Karpas-422 (cell line): Measurements from ENCODE around the gene BCL2L12. TPM values are rescaled to one million over a fixed set of nuclear protein-coding genes. Genes with fewer than 3 reads are reported as not detected.
A peak's percentile ranks its signal among the peaks of the same experiment; 100 is the strongest.

Source experiments
- DNase-seq: peaks from one replicate; pipeline ENCODE4 v3.0.0-alpha.2; 2015
- H2AFZ ChIP-seq: fragments of 200-600 bp; sonication (generic); 2 replicates; pipeline ENCODE4 v1.6.1; 2014; ENCODE audit warnings: antibody characterized with exemption, low read length, mixed read lengths
- H3K27ac ChIP-seq: fragments of 200-600 bp; sonication (generic); 2 replicates; pipeline ENCODE4 v1.5.1; 2014; ENCODE audit warnings: mild to moderate bottlenecking, low read length, moderate library complexity
- H3K27me3 ChIP-seq: fragments of 200-600 bp; sonication (generic); 2 replicates; pipeline ENCODE4 v1.6.1; 2014; ENCODE audit warnings: low read length, mixed read lengths
- H3K36me3 ChIP-seq: fragments of 200-600 bp; sonication (generic); 2 replicates; pipeline ENCODE4 v1.6.1; 2014; ENCODE audit warnings: low read length, mixed read lengths; ENCODE audit not compliant: insufficient read depth
- H3K4me1 ChIP-seq: fragments of 200-600 bp; sonication (generic); 2 replicates; pipeline ENCODE4 v1.6.1; 2014; ENCODE audit warnings: mild to moderate bottlenecking, low read length, mixed read lengths
- H3K4me2 ChIP-seq: fragments of 200-600 bp; sonication (generic); 2 replicates; pipeline ENCODE4 v1.6.1; 2014; ENCODE audit warnings: low read length, low read depth, mild to moderate bottlenecking; ENCODE audit not compliant: poor library complexity, severe bottlenecking
- H3K4me3 ChIP-seq: fragments of 200-600 bp; sonication (generic); 2 replicates; pipeline ENCODE4 v1.5.1; 2014; ENCODE audit warnings: mild to moderate bottlenecking, antibody characterized with exemption, low read length, mixed read lengths
- H3K79me2 ChIP-seq: fragments of 200-600 bp; sonication (generic); 2 replicates; pipeline ENCODE4 v1.6.1; 2014; ENCODE audit warnings: mild to moderate bottlenecking, low read length, mixed read lengths
- H3K9ac ChIP-seq: fragments of 200-600 bp; sonication (generic); 2 replicates; pipeline ENCODE4 v1.6.0; 2014; ENCODE audit warnings: low read length
- H3K9me2 ChIP-seq: fragments of 200-600 bp; sonication (generic), shearing (Covaris generic); replicated peaks from 2 replicates; pipeline ENCODE4 v1.6.0; 2014; ENCODE audit warnings: mild to moderate bottlenecking, low read length, moderate library complexity; ENCODE audit not compliant: insufficient read depth
- H3K9me3 ChIP-seq: fragments of 300-700, 200-600 bp; sonication (generic); 2 replicates; pipeline ENCODE4 v1.6.1; 2014; ENCODE audit warnings: low read length, mixed read lengths
- H4K20me1 ChIP-seq: fragments of 200-600 bp; sonication (generic); 2 replicates; pipeline ENCODE4 v1.6.1; 2014; ENCODE audit warnings: mild to moderate bottlenecking, antibody characterized with exemption, low read length, low read depth; ENCODE audit not compliant: insufficient read depth
- total RNA-seq: library from RNA; depleted of rRNA; stranded (reverse); fragments of >200 nt; shearing (Covaris generic); gene quantifications from 2 replicates; pipeline ENCODE4 v1.2.3, GENCODE V29; 2014; ENCODE audit warnings: low replicate concordance

Gene BCL2L12
- total RNA-seq, 1 experiment from 2014 or later = 25.6 TPM

DNA sequence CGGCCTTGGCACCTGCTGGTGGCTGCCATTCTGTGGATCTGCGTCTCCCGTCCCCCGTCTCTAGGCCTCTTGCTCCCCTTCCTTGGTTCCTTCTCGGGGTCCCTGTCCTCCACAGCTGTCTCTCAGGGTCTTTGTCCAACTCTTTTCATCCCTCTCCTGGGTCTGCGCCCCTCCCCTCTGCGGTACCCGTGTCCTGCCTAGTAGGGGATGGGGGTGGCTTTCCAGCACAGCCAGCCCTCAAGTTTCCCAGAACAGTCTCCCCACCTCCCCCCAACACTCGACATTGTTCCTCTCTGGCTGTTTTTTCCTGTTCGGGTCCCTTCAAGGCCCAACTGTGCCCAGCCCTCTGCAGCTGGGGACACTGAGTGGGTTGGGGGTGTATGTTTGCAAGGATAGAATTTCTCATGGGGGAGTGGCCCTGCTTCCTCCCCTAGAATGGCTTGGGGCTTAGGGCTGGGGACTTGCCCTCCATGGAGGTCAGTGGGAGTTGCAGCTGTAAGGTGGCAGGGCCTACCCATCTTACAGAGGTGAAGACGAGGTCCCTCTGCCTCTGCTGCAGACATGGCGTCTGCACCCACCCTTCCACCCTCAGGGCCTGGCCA is 22.9 kb downstream of the BCL2L12 start:
- H3K4me2 ChIP-seq = no peak overlapping the region
- peaks cover 25% of the 10 kb centered on the region; the same call in 1 of the 2 replicates for H4K20me1 ChIP-seq
- no peak overlapping the region for H3K4me3 ChIP-seq
- H3K9me2 ChIP-seq = no peaks in the 10 kb centered on the region
- no peak overlapping the region for H2AFZ ChIP-seq
- H3K79me2 ChIP-seq = no peaks in the 10 kb centered on the region; the same call in 1 of the 2 replicates
- H3K36me3 ChIP-seq = peaks cover 24% of the 10 kb centered on the region
- H3K4me1 ChIP-seq = no peaks in the 10 kb centered on the region
- DNase-seq = no peak
- H3K9ac ChIP-seq = no peak overlapping the region
- H3K27me3 ChIP-seq = no peaks in the 10 kb centered on the region
- no peaks in the 10 kb centered on the region for H3K9me3 ChIP-seq
- H3K27ac ChIP-seq = no peak overlapping the region

DNA sequence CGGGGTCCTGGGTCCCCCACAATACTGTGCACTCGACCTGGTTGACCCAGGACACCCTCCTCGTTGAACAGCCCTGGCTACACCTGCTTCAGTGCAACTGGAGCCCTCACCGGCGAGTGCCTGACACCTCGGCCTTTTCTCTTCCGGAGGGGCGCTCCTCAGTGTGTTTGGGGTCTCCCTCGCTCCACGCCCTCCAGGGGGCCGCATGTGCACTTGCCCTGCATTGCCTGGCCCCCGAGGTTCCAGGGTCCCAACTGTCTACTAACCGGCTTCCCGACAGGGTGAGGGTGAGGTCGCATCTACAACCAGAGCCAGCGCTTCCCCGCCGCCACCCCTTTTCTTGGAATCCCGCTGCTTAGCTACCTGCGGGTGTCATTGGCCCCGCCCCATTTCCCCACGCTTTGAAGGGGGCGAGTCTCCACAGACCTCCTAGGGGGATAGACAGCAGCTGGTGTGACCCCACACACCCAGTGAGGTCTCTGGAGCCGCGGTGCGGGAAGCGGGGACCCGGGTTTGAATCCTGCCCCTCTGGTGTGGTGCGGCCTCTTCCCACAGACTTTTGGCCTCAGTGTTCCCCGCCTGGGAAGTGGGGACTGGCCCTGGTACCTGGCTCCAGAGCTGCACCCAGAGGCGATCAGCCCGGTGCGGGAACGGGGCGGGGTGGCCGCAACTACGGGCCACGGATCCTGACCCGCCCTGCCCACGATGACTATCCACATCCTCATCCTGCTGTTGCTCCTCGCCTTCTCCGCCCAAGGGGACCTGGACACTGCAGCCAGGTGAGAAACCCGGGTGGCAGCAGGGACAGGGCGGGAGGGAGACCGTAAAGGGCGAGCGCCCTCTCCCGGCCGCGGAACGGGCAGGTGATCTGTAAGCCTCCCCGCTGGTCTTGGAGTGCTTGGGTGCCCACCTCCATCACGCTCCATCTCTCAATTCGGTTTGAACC is 23.7 kb downstream of the BCL2L12 start, which contains the start of gene ADM5:
TSS of gene ADM5 (plus strand) at position 462 of the 946 bp plus-strand sequence. CDS start at position 706, 244 bp downstream.
- no peak within 1 kb of the TSS for H3K4me3 ChIP-seq
- peaks cover 18% of the 10 kb centered on the region for H3K36me3 ChIP-seq
- no peak for DNase-seq

DNA sequence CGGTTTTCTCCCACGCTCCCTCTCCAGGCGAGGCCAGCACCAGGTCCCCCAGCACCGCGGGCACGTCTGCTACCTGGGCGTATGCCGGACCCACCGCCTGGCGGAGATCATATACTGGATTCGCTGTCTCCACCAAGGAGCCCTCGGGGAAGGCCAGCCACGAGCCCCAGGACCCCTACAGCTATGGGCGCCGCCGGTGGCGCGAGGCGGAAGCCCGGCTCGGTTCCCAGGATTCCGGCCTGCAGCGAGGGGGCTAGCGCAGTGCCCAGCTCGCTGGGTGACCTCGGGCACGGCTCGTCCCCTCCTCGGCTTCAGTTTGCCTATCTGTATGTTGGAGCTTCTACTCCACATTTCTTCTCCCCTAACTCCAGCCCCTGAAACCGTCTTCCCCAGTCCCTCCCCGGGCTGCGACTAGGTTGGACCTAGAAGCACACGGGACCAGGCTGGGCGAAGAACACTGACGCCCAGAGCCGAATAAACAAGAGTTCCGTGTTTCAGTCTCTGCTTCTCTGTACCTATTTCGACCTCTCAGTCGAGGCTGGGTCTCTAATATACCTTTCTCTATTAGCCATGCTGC is 24.4 kb downstream of the BCL2L12 start:
- peaks cover 11% of the 10 kb centered on the region; the same call in 1 of the 2 replicates for H4K20me1 ChIP-seq
- H3K4me1 ChIP-seq = no peaks in the 10 kb centered on the region
- no peak overlapping the region for H2AFZ ChIP-seq
- no peak for DNase-seq
- no peaks in the 10 kb centered on the region for H3K9me3 ChIP-seq
- no peak overlapping the region for H3K27ac ChIP-seq
- no peak overlapping the region for H3K4me3 ChIP-seq
- no peaks in the 10 kb centered on the region for H3K9me2 ChIP-seq
- no peak overlapping the region for H3K4me2 ChIP-seq
- peaks cover 11% of the 10 kb centered on the region for H3K36me3 ChIP-seq
- H3K27me3 ChIP-seq = no peaks in the 10 kb centered on the region
- no peak overlapping the region for H3K9ac ChIP-seq
- H3K79me2 ChIP-seq = no peaks in the 10 kb centered on the region

More for the DNA sequence above, 23.7 kb downstream of the BCL2L12 start, which contains the start of gene ADM5:
- Histone ChIP-seq H3K9me3 (no peaks in the 10 kb centered on the region), H3K9ac (no peak within 1 kb of the TSS), H3K9me2 (no peaks in the 10 kb centered on the region), H3K4me2 (no peak within 1 kb of the TSS), H3K4me1 (no peaks in the 10 kb centered on the region), H4K20me1 (peaks cover 18% of the 10 kb centered on the region; the same call in 1 of the 2 replicates), H3K79me2 (no peaks in the 10 kb centered on the region; the same call in 1 of the 2 replicates), H3K27me3 (no peaks in the 10 kb centered on the region), H3K27ac (no peak within 1 kb of the TSS), H2AFZ (no peak within 1 kb of the TSS)

DNA sequence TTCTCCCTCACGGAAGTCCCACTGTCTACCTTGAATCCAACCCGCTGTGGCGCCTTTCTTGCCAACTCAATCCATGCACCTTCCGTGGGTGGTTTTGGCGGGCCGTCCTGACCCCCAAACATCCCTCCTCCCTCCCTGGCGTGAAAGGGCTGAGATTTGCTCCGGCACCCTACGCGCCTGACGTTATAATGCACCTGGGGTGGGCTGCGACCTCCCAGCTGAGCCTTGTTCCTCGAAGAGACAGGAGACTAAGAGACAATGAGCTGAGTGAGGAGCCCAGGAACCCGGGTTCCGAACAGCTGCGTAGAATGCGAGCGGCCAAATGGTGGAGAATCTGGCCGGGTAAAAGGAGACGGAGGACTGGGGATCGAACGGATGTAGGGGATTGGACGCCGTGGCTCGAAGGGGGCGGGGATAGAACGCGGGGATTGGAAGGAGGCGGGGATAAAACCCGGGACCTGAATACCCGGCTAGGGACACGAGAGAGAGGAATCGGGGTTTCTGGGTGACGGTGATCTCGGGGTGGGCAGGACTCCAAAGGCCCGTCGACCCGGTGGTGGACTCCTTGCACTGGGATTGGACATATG is 25.0 kb downstream of the BCL2L12 start, which contains the start of gene CPT1C:
TSS of gene CPT1C (plus strand) at position 461 of the 587 bp plus-strand sequence. CDS start 1,137 bp downstream, outside the sequence.
- Histone ChIP-seq H3K9ac (no peak within 1 kb of the TSS), H3K9me2 (no peaks in the 10 kb centered on the region), H2AFZ (no peak within 1 kb of the TSS), H3K4me1 (no peaks in the 10 kb centered on the region), H3K36me3 (peaks cover 5% of the 10 kb centered on the region; the same call in 1 of the 2 replicates), H3K9me3 (no peaks in the 10 kb centered on the region), H3K4me3 (no peak within 1 kb of the TSS), H3K79me2 (no peaks in the 10 kb centered on the region), H3K27me3 (no peaks in the 10 kb centered on the region), H3K4me2 (no peak within 1 kb of the TSS), H4K20me1 (peaks cover 5% of the 10 kb centered on the region; the same call in 1 of the 2 replicates), H3K27ac (no peak within 1 kb of the TSS)
- peak; percentile 55 for DNase-seq

DNA sequence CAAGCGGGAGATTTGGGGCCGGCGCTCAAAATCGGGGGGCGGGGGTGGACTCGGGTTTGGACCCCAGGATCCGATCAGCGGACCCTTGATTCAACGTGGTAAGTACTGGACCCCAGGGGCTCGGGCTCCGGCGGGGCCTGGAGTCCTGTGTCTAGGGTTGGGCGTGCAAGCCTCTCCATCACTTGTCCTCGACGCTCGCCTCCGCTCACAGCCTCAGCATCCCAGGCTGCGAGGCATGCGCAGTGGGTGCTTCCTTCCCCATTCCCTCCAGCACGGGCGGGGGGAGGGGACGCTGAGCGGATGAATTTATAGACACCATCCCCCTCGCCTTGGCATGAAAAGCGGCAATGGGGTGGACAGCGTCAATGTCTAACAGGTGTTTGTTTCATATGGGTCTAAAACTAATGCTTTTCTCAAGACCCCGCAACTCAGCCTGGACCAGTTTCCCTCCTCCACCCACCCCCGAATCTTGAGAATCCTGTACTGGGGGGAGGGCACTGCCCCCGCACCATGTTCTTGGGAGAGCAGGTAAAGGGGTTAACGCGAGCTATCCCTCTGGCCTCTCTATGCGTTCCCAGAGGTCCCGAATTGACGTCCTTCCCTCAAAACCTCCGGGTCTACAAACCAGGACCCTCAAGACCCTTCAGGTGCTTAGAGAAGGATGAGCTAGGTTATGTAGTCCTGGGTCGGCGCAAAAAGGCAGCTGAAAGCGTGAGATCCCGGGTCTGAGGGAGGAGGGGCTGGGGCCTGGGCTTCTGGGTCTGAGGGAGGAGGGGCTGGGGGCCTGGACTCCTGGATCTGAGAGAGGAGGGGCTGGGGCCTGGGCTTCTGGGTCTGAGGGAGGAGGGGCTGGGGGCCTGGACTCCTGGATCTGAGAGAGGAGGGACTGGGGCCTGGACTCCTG is 25.8 kb downstream of the BCL2L12 start:
- Histone ChIP-seq H3K9me2 (no peaks in the 10 kb centered on the region), H3K36me3 (no peaks in the 10 kb centered on the region; the same call in 1 of the 2 replicates), H3K4me3 (no peak overlapping the region), H3K4me2 (no peak overlapping the region), H3K27me3 (no peaks in the 10 kb centered on the region), H3K9me3 (no peaks in the 10 kb centered on the region), H4K20me1 (no peaks in the 10 kb centered on the region), H3K4me1 (no peaks in the 10 kb centered on the region), H2AFZ (no peak overlapping the region), H3K27ac (no peak overlapping the region), H3K9ac (no peak overlapping the region), H3K79me2 (no peaks in the 10 kb centered on the region)
- DNase-seq = peak; percentile 54

DNA sequence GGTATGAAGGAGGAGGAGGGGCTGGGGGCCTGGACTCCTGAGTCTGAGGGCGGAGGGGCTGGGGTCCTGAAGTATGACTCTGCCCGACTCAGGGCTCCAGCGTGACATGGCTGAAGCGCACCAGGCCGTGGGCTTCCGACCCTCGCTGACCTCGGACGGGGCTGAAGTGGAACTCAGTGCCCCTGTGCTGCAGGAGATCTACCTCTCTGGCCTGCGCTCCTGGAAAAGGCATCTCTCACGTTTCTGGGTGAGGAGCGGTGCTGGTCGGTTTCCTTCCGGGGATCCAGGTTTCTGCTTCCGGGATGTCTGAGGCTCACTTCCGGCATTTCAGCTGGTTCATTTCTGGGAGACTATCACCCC is 26.4 kb downstream of the BCL2L12 start:
- Histone ChIP-seq H3K36me3 (no peaks in the 10 kb centered on the region; the same call in 1 of the 2 replicates), H3K4me3 (no peak overlapping the region), H3K9me3 (no peaks in the 10 kb centered on the region), H2AFZ (no peak overlapping the region), H3K27ac (no peak overlapping the region), H3K4me1 (no peaks in the 10 kb centered on the region), H3K79me2 (no peaks in the 10 kb centered on the region), H3K27me3 (no peaks in the 10 kb centered on the region), H3K9me2 (no peaks in the 10 kb centered on the region), H3K9ac (no peak overlapping the region), H3K4me2 (no peak overlapping the region), H4K20me1 (no peaks in the 10 kb centered on the region)
- DNase-seq = peak; percentile 71

DNA sequence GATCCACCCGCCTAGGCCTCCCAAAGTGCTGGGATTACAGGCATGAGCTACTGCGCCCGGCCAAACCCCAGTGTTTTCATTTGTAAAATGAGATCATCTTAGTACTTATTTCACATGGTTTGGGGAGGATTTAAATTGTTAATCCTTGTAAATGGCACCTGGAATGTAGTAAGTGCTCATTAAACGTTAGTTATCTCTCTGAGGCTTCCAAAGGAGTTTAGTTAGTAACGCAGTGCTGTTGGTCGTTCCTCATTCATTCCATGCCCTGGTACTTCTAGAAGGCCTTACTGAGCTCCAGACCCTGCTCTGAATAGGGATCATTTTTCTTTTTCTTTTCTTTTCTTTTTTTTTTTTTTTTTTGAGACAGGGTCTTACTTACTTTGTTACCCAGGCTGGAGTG is 30.4 kb downstream of the BCL2L12 start:
- Histone ChIP-seq H3K9ac (no peak overlapping the region), H3K79me2 (no peaks in the 10 kb centered on the region), H3K4me3 (no peak overlapping the region), H3K9me2 (no peaks in the 10 kb centered on the region), H3K4me2 (no peak overlapping the region), H3K27ac (no peak overlapping the region), H2AFZ (no peak overlapping the region), H3K36me3 (no peaks in the 10 kb centered on the region), H3K27me3 (no peaks in the 10 kb centered on the region), H3K4me1 (no peaks in the 10 kb centered on the region), H3K9me3 (no peaks in the 10 kb centered on the region), H4K20me1 (no peaks in the 10 kb centered on the region)
- DNase-seq = no peak
